ENCODE results near the gene LTN1. TPM values are rescaled to one million over a fixed set of nuclear protein-coding genes. Genes with fewer than 3 reads are reported as not detected.
"Not testable (repeated sequence)": the region's sequence is repeated elsewhere in the genome, so short reads cannot be mapped to it uniquely, and the experiment has no call there.

The LTN1 gene
- total RNA-seq, 3 donors from 2014 or later: 27.4 to 41.1 (median 29.8) TPM

DNA sequence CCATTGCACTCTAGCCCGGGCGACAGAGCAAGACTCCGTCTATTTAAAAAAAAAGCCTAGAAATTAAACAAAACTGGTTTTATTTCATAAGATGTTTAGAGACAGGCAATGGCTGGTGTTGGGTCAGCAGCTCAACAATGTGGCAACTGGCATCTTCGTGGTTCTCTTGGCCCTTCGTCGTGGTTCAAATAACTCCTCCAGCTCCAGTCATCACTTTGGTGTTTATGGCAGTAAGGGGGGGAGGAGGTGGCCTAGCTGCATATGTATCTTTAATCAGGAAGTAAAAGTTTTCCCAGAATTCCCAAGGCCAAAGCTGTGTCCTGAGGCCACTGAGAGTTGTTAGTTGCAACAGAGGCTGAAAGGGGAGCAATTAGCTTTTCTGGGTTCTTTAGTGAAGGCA, 13.0 kb upstream of the LTN1 start:
- DNase-seq (ENCODE audit: low spot score in 2 of 2): no peak
- intact Hi-C loops (cut with DNase I; ENCODE audit: low total_unique reads): no loop called here
- TF ChIP-seq, protein P1, sequence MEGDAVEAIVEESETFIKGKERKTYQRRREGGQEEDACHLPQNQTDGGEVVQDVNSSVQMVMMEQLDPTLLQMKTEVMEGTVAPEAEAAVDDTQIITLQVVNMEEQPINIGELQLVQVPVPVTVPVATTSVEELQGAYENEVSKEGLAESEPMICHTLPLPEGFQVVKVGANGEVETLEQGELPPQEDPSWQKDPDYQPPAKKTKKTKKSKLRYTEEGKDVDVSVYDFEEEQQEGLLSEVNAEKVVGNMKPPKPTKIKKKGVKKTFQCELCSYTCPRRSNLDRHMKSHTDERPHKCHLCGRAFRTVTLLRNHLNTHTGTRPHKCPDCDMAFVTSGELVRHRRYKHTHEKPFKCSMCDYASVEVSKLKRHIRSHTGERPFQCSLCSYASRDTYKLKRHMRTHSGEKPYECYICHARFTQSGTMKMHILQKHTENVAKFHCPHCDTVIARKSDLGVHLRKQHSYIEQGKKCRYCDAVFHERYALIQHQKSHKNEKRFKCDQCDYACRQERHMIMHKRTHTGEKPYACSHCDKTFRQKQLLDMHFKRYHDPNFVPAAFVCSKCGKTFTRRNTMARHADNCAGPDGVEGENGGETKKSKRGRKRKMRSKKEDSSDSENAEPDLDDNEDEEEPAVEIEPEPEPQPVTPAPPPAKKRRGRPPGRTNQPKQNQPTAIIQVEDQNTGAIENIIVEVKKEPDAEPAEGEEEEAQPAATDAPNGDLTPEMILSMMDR (IDR thresholded peaks at IDR 0.05): no peak
- TF ChIP-seq POLR2AphosphoS5 (IDR thresholded peaks at IDR 0.05) (no peak), POLR2A (IDR thresholded peaks at IDR 0.05) (no peak)
- Histone ChIP-seq H3K4me1 (no peaks in the 10 kb centered on the region), H3K4me3 (no peak overlapping the region), H3K9me3 (no peaks in the 10 kb centered on the region), H3K36me3 (no peaks in the 10 kb centered on the region), H3K27me3 (no peaks in the 10 kb centered on the region), H3K27ac (no peak overlapping the region)

DNA sequence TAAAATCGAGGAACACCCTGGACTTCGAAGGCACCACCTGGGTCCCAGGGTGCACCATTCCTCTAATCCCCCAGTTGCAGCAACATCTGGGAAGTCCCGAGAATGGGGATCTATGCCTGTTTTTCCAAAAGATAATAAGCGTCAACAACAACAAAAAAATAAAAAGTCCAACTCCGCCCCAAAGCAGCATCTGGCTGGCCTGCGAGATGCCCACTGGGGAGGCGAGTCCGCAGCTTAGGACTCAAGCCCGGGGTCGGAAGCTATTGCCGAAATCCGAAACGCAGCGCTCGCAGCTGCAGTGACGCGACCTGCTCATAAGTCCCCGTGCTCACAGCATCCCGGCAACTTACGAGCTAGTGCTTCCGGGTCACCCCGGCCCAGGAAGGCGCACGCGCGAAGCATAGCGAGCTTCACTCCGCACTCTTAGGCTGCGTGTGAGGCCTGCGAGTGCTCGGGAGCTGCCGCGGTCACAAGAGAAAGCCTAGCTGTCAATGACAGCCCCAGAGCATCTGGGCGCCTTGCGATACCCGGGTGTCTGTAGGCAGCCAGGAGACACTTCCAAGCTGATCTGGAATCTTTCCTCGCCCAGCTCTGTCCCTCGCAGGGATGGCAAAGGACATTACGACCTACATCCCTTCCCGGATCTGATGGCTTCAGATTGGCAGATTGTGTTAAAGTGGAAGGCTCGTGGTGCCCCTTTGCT, 9.9 kb upstream of the LTN1 start:
- no peaks in the 10 kb centered on the region for H3K27me3 ChIP-seq
- TF ChIP-seq POLR2AphosphoS5 (IDR thresholded peaks at IDR 0.05) (peak; percentile 99), POLR2A (IDR thresholded peaks at IDR 0.05) (peak; percentile 97)
- TF ChIP-seq, protein P1 (IDR thresholded peaks at IDR 0.05): no peak
- H3K4me1 ChIP-seq: no peaks in the 10 kb centered on the region
- intact Hi-C loops (cut with DNase I; ENCODE audit: low total_unique reads): no loop called here
- no peaks in the 10 kb centered on the region for H3K36me3 ChIP-seq
- peak; percentile 93 to 95 for DNase-seq (ENCODE audit: low spot score in 2 of 2)
- no peaks in the 10 kb centered on the region for H3K9me3 ChIP-seq
- H3K4me3 ChIP-seq: peak overlapping the region; percentile 62 to 67 (median 63)
- peak overlapping the region; percentile 92 to 96 for H3K27ac ChIP-seq

DNA sequence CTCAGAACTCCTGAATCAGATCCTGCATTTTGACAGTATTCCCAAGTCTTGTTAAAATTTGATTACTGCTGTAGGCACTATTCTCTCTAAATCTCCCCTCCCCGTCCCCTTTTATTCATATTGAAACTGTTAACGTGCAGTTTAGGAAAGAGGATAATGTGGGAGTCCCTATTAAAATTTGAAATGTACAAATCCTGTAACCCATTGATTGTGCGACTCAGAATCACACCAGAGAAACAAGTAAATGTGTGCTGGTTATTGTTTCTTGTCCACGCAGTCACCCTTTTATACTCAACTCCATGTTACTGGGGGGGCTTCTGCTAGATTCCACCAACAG, 584 bp upstream of the LTN1 start:
- no peaks in the 10 kb centered on the region for H3K9me3 ChIP-seq
- H3K4me1 ChIP-seq: peaks cover 0 to 6% of the 10 kb centered on the region in 2 donors
- no peaks in the 10 kb centered on the region for H3K36me3 ChIP-seq
- TF ChIP-seq POLR2AphosphoS5 (IDR thresholded peaks at IDR 0.05) (no peak), POLR2A (IDR thresholded peaks at IDR 0.05) (no peak)
- TF ChIP-seq, protein P1 (IDR thresholded peaks at IDR 0.05): no peak
- H3K4me3 ChIP-seq: peak overlapping the region; percentile 86 to 92 (median 87)
- intact Hi-C loops (cut with DNase I; ENCODE audit: low total_unique reads): no loop called here
- H3K27ac ChIP-seq: peak overlapping the region; percentile 93
- DNase-seq (ENCODE audit: low spot score in 2 of 2): no peak
- no peaks in the 10 kb centered on the region for H3K27me3 ChIP-seq

DNA sequence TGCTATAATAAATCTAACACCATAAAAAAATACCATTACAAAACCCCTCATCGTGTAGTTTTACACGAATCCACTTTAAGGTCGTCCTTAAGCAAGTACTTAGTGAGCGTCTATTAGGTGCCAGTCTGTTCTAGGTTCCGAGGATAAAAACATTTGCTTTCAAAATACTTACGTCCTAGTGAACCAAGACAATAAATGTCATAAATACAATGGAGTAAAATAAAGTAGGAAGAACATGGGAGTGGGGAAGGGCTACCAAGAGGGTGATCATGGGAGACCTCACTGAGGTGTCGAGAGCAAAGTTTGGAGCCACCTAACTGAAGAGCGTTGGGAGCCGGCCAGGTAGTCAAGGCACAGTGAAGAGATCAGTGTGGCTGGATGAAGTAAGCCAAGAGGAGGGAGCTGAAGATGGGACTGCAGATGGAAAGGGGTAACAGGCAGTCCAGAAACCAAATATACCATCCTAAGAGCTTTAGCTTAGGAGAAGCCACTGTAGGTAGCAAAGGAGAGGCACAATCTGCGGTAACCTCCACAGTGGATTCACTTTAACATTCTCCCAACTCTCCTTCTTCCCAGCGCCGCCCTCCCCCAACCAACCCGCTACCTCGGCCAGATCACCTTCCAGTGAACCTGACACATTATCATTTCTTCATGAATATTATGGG, 684 bp downstream of the LTN1 start:
- intact Hi-C loops (cut with DNase I; ENCODE audit: low total_unique reads): no loop called here
- TF ChIP-seq, protein P1 (IDR thresholded peaks at IDR 0.05): no peak
- TF ChIP-seq POLR2AphosphoS5 (IDR thresholded peaks at IDR 0.05) (no peak), POLR2A (IDR thresholded peaks at IDR 0.05) (no peak)
- peaks cover 0 to 6% of the 10 kb centered on the region in 2 donors for H3K4me1 ChIP-seq
- no peaks in the 10 kb centered on the region for H3K36me3 ChIP-seq
- H3K27ac ChIP-seq: peak overlapping the region; percentile 93
- DNase-seq (ENCODE audit: low spot score in 2 of 2): no peak
- no peaks in the 10 kb centered on the region for H3K27me3 ChIP-seq
- no peaks in the 10 kb centered on the region for H3K9me3 ChIP-seq
- H3K4me3 ChIP-seq: peak overlapping the region; percentile 86 to 92 (median 87)

DNA sequence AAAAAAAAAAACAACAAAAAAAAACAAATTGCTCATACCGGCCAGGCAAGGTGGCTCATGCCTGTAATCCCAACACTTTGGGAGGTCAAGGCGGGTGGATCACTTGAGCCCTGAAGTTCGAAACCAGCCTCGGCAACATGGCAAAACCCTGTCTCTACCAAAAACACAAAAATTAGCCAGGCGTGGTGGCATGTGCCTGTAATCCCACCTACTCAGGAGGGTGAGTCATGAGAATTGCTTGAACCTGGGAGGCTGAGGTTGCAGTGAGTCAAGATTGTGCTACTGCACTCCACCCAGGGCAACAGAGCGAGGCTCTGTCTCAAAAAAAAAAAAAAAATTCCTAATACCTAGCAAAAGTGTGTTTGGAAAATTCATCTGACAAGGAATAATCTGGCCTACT, 4.5 kb downstream of the LTN1 start:
- intact Hi-C loops (cut with DNase I; ENCODE audit: low total_unique reads); H3K36me3 ChIP-seq; H3K27ac ChIP-seq; H3K27me3 ChIP-seq; DNase-seq (ENCODE audit: low spot score in 2 of 2); H3K4me1 ChIP-seq; H3K4me3 ChIP-seq; H3K9me3 ChIP-seq: not testable (repeated sequence)
